Measurements from ENCODE around the gene F12.
"Not testable (repeated sequence)": the region's sequence is repeated elsewhere in the genome, so short reads cannot be mapped to it uniquely, and the experiment has no call there.

F12 gene

DNA sequence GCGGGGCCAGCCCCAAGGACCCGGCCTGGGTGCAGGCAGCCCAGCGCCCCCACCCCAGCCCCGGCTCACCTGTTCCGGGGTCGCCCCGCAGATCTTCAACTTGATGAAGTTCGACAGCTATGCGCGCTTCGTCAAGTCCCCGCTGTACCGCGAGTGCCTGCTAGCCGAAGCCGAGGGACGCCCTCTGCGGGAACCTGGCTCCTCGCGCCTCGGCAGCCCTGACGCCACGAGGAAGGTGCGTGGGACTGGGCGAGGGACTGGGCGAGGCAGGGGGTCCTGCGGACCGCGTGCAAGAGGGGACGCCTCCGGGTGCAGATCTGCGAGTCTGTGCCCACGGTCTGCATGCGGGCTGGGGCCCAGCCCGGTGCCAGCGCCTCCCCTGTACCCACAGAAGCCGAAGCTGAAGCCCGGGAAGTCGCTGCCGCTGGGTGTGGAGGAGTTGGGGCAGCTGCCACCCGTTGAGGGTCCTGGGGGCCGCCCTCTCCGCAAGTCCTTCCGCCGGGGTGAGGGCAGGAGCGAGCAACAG, 42.0 kb downstream of the F12 start:
- DNase-seq, result no peak

DNA sequence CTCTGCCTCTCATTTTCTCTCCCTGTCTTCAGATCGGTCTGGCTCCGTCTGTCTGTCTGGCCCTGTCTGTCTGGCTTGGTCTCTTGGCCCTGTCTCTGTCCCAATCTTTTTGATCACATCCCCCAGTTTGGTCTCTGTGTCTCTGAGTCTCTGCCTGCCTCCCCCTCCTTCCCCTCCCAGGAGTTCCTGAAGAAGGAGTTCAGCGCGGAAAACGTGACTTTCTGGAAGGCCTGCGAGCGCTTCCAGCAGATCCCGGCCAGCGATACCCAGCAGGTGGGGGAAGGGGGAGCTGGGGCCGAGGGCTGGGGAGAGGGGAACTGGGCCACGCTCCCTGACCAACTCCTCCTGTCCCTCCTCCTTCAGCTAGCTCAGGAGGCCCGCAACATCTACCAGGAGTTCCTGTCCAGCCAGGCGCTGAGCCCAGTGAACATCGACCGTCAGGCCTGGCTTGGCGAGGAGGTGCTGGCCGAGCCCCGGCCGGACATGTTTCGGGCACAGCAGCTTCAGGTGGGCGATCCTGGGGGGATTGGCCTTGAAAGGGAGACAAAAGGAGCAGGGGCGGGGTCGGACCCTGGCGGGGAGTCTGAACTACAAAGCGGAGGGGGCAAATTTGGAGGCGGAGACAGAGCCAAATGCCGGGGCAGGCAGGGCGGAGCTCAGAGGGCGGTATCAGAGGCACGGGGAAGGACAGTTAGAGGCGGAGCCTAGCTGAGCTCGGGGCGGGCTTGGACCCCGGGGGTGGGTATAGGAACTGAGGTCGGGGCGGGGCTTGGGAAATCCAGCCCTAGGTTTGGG, 42.6 kb downstream of the F12 start:
- no peak for DNase-seq

GRCh38 chr5:177365845-177366527, 43.4 kb downstream of the F12 start:
- no peak for DNase-seq

GRCh38 chr5:177364159-177364962, 45.0 kb downstream of the F12 start:
- no peak for DNase-seq

DNA sequence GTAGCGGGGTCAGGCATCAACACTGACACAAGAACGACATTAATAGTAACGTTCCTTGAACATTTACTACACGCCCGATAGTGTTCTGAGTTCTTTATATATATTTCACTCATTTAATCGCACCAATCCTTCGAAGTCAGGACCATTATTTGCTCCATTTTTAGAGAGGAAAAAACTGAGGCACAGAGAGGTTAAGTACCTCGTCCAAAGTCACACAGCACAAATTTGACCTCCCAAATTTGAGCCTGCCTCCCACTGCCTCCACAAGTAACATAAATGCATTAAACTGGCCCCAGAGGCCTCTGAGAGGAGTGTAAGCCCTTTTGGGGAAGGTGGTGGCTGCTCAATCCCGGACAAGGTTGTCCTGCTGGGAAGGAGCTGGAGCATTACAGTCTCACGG, 45.8 kb downstream of the F12 start:
- no peak for DNase-seq

- peak; percentile 58 to 66 for DNase-seq
Observed at GRCh38 chr5:177362610-177363507, 46.5 kb downstream of the F12 start.

- no peak for DNase-seq
Observed at GRCh38 chr5:177362292-177362609, 47.1 kb downstream of the F12 start.

GRCh38 chr5:177361418-177362291, 47.7 kb downstream of the F12 start:
- no peak for DNase-seq

GRCh38 chr5:177360740-177361139, 48.6 kb downstream of the F12 start:
- DNase-seq, result not testable (repeated sequence)

GRCh38 chr5:177359860-177360259, 49.5 kb downstream of the F12 start:
- no peak for DNase-seq

GRCh38 chr5:177359451-177359851, 49.9 kb downstream of the F12 start:
- no peak for DNase-seq

- DNase-seq, result no peak
Observed at GRCh38 chr5:177358370-177358819, 51.0 kb downstream of the F12 start.

DNA sequence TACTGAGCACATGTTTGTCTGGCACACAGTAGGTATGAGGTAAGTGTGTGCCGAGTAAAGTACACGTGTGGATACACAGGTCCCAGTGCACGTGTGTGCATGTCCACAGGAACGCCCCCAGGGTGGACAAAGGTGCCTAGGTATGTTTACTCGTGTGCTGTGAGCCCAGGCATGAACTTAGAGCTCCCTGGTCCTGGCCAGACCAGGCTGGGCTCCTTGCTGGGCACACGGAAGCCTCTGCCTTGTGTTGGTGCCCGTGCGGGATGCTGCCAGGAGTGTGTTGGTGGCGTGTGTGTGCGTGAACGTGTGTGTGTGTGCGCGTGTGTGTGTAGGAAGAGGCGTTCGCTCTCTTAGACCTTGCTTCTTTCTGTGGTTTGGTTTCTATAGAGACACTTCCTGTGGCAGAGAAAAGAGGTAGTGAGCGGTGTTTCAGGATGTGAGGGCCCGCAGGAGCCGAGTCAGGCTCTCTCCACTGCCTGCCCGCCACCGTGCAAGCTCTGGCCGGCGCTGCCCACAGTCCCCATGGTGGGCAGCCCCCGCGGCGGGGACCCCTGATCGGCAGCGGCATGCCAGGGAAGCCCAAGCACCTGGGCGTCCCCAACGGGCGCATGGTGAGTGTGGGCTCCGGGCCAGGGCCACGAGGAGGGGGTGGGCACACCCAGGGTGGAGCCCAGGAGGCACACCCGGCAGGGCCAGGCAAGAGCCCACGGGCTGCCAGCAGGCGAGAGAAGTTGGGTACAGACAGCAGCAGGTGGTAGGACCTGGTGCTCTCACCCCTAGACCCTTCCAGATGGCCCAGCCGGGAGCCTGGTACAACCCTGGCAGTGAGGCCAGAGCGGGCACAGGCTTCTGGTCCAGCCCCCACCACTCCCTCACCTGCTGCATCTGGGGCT, 51.7 kb downstream of the F12 start, which contains the start of gene RGS14:
Gene RGS14, plus strand, starts transcription at position 466 of the 893 bp plus-strand sequence. Its CDS starts 101 bp downstream, at position 567.
- DNase-seq, result peak; percentile 40 to 41

DNA sequence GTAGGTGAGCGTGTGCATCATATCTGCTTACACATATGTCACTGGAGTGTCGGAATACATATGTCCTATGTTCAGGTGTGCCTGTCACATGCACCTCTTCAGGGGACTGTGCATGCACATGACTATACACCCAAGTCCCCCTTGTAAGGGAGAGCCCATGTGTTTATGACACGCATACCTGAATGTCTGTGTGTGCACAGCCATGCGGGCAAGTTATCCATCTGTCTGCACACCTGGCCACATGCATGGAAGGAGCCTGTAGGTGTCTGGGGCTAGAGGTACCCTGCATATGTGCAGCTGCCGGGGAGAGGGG, 52.3 kb downstream of the F12 start:
- DNase-seq, result no peak

- no peak for DNase-seq
Observed at GRCh38 chr5:177356746-177357145, 52.6 kb downstream of the F12 start.

GRCh38 chr5:177355868-177356168, 53.5 kb downstream of the F12 start:
- DNase-seq, result no peak

DNA sequence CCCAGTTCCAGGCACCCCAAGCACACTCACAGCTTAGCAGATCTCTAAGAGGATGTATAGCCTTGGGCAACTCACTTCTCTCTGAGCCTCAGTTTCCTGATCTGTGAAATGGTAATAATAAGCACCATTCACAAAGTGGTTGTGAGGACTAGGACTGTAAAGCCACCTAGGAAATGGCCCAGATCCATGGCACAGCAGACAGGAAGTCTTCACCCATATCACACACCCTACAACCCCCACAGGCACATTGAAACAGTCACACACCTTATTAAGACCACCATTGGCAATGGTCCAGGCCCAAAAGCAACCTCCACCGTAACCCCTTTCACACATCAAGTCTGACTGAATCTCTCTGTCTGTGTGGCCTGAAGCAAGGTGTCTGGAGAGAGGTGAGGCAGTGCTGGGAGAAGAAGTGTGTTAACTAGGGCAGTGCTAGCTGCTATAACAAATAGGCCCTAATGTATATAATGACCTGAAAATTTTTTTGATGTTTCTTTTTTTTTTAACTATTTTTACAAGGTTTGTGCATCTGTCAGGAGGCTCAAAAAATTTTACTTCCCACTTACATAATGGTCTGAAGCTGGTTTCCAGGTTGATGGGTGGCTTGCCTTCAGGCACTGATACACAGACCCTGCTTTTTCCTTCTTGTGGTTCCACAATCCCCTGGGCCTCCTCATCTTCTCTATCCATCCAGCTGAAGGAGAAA, 54.0 kb downstream of the F12 start:
- no peak for DNase-seq

- no peak for DNase-seq
Observed at GRCh38 chr5:177354711-177355110, 54.7 kb downstream of the F12 start.

DNA sequence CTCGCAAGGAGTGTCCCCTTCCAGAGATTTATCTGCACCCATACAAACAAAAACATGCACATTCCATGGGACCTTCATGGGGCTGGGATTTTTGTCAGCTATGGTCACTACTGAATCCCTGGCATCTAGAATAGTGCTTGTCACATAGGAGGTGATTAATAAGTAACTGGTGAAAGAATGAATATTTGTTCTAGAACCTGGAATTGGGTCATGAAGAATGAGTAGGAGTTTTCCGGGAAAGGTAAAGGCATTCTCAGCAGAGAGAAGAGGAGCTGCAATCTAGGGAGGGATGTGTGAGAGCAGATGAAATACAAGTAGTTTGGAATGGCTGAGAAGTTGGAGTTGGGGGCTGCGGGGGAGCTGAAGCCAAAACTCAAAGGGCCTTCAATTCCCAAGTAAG, 55.1 kb downstream of the F12 start:
- no peak for DNase-seq

GRCh38 chr5:177353093-177353492, 56.3 kb downstream of the F12 start:
- no peak for DNase-seq

Data from stimulated activated CD4-positive, alpha-beta T cell treated with anti-CD3 and anti-CD28 coated beads, Interleukin-2, amount 100 ng/mL, for 48 hours (primary cell).